HG02588 (cell line): ENCODE data around the gene PLCB1.

ENCODE experiments used
- ATAC-seq: cut with Tn5 transposase; IDR thresholded peaks from one replicate; pipeline ENCODE4 v1.9.1; 2021; ENCODE audit warnings: mild to moderate bottlenecking, moderate library complexity; ENCODE audit not compliant: unreplicated experiment

Gene PLCB1

DNA sequence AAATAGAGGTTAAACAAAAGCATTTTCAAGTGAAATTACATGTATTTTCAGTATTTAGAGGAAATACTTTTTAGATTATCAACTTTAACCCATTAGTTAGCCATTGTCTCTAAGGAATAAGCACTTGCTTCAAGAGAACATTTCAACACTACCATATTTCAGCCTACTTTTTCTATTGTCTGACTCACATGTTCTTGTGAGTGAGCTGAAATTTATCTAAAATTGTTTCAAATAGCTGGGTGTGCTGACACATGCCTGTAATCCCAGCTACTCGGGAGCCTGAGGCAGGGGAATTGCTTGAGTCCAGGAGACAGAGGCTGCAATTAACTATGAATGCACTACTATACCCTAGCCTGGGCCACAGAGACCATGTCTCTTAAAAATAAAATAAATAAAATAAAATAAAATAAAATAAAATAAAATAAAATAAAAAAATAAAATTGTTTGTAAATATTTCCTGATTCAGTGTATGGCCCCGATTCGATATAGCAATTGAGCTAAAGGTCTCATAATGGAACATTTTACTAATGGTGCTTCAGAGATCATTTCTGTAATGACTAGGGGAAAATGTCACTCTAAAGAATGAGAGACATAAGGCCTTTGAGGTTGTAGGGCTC lies 612.3 kb downstream of the PLCB1 start:
- no peak for ATAC-seq

GRCh38 chr20:8749101-8749500 lies 617.0 kb downstream of the PLCB1 start:
- ATAC-seq, result no peak

GRCh38 chr20:8749986-8750385 lies 617.9 kb downstream of the PLCB1 start:
- ATAC-seq, result no peak

DNA sequence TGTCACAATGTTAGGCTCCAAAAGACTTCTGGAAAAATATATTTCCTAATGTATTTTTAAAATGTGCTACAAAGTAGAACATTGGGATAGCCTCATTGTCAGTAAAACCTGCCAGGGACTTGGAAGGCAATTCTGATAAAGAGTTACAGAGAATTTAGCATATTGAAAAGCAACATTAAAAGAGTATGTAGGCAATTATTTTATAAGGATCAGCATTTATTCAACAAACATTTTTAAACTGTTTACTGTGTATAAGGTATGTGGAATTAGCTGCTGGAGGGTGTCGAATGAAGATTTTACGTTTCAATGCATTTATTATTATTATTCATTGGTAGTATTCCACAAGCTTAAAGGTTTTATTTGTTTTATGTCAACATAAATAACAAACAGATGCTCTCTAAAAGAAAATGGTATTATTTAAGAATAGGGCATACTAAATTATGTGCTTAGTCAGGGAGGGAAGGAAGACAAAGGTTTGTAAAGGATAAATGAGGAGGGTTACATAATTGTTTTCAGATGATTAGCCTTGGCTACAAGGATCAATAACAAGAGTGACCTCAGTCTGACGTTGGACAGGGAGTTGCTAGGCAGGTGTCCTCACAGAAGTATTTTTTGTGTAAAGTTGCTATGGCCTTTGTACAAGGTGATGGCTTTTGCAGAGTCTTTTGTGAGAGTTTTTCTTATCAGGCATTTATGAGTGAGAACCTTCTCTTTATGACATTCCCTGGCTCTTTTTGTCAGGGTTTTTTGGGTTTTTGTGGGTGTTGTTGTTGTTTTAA lies 623.5 kb downstream of the PLCB1 start:
- ATAC-seq, result no peak

- ATAC-seq, result no peak
These were observed 624.3 kb downstream of the PLCB1 start for GRCh38 chr20:8756410-8756809.

DNA sequence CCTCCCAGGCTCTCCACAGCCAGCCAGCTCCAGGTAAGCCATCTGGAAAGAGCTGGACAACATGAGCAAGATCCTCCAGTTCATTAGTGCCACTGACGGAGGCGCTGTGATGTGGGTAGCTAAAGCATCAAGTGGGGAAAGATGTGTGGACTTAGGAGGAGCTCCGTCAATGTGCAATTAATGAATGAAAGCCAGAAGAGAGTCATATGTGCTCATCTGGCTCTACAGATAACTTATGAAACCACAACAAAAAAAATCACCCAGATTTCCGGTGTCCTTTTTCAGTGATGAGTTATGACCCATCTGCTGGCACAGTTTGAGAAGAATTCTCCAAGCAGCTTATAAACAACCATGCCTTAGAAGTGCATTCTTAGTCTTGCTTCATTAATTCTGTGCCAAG lies 625.1 kb downstream of the PLCB1 start:
- no peak for ATAC-seq

- no peak for ATAC-seq
These were observed 632.4 kb downstream of the PLCB1 start for GRCh38 chr20:8764344-8764962.

GRCh38 chr20:8766868-8767390 lies 634.9 kb downstream of the PLCB1 start:
- no peak for ATAC-seq

GRCh38 chr20:8774412-8774811 lies 642.3 kb downstream of the PLCB1 start:
- no peak for ATAC-seq

GRCh38 chr20:8777911-8778310 lies 645.8 kb downstream of the PLCB1 start:
- no peak for ATAC-seq

- no peak for ATAC-seq
These were observed 646.3 kb downstream of the PLCB1 start for GRCh38 chr20:8778387-8778786.

DNA sequence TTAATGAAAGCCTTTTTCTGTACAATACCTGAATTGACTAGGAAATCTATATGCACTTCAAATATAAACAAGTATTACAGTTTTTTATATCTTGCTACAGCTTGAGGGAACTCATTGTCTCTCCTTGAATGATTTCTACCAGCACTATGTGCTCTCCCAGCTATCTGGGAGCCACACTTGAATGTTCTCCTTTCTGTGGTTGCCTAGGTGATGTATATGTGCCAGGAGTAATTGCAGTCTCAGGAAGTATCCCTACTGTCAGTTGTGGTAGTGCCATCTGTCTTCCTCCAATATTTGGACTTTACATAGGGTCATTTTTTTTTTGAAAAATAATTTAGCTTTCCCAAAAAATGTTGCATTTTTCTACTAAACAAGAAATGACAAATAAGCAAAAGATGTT lies 648.8 kb downstream of the PLCB1 start:
- ATAC-seq, result no peak

DNA sequence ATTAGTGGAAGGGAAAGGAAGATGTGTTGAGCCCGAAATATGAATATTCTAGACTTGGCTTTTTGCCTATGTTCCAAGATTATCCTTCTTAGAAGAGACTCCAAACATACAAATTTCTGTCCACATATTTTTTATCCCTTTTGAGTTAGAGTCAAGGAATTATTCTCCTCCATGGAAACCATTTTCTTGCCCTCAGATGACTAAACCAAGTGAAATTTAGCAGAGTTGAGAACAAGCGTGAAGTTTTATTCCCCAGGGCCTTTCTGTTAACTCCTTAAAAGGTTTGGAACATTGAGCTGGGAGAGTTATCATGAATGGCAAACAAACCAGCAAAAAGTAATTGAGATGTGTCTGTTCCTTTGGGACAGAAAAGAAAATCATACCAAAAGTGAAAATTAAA lies 650.7 kb downstream of the PLCB1 start:
- no peak for ATAC-seq

DNA sequence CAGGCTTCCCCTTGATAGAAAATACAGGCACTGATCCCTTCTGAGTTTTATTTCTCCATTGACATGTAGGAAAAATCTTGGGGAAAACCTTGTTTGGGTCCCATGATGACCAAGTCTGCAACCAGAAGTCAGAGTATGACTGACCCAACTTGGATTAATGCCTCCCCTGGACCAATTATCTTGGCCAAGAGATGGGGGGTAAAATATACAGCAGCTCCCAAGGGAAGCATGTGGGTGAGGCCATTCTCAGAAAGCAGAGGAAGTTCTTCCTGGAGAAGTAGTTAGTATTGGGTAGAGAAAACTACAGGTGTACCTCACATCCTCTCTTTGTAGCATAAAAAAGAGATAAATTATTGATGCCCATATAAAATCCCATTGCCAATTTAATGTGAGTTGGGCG lies 651.7 kb downstream of the PLCB1 start:
- no peak for ATAC-seq

- ATAC-seq, result no peak
These were observed 654.3 kb downstream of the PLCB1 start for GRCh38 chr20:8786383-8786782.

GRCh38 chr20:8787090-8787489 lies 655.0 kb downstream of the PLCB1 start:
- ATAC-seq, result no peak

GRCh38 chr20:8788275-8788674 lies 656.2 kb downstream of the PLCB1 start:
- no peak for ATAC-seq

DNA sequence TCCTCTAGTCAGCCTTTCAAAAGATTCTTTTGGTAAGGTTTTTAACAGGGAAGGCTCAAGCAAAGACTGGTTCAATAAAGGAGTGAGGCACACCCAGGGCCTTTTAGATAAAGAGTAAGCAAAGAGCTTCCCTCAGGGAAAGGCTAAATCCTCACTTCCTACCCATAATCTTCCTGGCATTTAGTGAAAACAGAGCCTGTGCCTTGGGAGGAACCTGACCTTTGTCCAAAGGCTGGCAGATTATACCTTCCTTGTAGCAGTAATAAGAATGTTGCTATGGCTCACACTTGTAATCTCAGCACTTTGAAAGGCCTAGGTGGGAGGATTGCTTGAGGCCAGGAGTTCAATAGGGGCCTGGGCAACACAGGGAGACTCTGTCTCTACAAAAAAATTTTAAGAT lies 656.8 kb downstream of the PLCB1 start:
- ATAC-seq, result no peak

DNA sequence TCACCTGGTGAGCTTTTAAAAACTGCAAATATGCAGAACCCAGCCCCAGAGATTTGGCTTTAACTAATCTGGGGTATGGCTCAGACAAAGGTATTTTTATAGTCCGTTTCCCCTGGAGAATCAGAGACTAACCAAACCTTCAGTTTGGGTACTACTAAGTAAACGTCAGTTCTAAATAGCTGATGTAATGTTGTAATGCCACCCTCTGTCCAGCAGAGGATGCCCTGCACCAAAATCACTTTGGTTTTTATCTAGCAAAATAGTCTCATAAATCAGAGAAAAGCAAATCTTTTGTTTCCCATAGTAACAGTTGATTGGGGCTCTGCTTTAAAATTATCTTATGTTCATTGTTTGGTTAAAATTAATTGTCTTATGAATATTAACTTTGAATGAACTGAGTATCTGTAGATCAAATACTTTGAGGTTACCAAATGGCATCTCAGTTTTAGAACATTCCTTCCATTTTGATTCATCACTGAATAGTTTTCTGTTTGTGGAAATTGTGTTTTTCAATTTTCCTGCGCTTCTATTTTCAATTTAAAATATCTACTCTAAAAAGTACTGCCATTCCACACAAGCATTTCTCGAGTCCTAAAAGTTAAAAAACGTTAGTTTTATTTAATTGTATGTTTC lies 658.5 kb downstream of the PLCB1 start:
- ATAC-seq, result peak; percentile 64

GRCh38 chr20:8795404-8795803 lies 663.3 kb downstream of the PLCB1 start:
- ATAC-seq, result no peak

GRCh38 chr20:8796088-8796660 lies 664.1 kb downstream of the PLCB1 start:
- no peak for ATAC-seq
